Measurements from ENCODE around the gene MTMR12. TPM values are rescaled to one million over a fixed set of nuclear protein-coding genes. Genes with fewer than 3 reads are reported as not detected.
"Not testable (repeated sequence)": the region's sequence is repeated elsewhere in the genome, so short reads cannot be mapped to it uniquely, and the experiment has no call there.

MTMR12 gene
- total RNA-seq, 1 experiment from 2014 or later, result 23.8 TPM

DNA sequence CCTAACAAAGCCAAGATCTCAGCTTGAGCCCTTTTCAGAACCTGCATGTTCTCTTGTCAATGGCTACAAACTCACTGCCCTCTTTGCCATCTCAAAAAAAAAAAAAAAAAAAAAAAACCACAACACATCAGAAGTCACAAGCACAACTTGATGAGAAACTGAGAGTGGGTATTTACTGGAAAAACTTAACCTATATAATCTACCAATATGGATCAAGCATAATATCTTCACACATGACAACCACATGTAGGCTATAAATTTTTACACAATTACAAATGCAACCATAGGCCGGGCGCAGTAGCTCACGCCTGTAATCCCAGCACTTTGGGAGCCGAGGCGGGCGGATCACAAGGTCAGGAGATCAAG is 9.0 kb downstream of the MTMR12 start:
- in situ Hi-C loops (cut with HindIII; ENCODE audit: low sequenced_read_pairs), result no loop called here
- no peak for DNase-seq (ENCODE audit: low spot score)

DNA sequence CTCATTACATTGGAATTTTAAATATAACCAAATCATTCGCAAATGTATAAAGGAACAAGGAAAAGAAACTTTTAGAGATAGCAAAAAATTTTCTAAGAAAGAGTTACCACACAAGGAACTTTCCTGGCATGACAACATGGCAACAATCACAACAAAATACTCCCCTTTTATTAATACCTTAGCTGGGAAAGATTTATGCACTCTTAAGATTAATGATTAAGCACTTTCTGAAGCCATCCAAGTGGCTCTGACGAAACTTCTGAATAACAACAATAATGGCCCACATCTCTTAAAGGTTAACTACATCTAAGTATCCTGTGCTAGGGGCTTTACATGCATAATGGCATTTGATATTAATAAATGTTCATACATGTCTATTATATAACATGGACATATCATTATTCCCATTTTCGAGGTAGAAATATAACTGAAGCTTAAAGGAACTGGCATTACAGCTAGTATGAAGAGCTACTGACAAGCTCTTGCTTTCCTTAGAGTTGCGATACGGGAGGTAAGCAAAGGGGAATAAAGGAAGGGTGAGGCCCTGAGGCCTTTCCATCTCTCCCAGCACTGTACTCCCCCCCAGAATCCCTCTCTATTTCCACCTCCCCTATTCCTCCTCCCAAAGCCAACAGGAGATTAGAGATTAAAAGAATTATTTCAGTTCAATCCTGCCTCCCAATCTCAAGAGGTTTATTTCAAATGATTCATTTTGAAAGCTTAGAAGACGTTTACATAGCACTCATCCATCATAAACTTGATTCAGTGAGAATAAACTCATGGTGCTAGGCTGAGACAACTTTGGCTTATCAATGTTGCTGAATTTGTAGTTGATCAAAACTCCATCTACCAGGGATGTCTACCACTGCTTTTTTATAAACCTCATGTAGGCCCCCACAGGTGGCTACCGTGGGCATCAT is 9.6 kb downstream of the MTMR12 start:
- in situ Hi-C loops (cut with HindIII; ENCODE audit: low sequenced_read_pairs), result no loop called here
- no peak for DNase-seq (ENCODE audit: low spot score)

DNA sequence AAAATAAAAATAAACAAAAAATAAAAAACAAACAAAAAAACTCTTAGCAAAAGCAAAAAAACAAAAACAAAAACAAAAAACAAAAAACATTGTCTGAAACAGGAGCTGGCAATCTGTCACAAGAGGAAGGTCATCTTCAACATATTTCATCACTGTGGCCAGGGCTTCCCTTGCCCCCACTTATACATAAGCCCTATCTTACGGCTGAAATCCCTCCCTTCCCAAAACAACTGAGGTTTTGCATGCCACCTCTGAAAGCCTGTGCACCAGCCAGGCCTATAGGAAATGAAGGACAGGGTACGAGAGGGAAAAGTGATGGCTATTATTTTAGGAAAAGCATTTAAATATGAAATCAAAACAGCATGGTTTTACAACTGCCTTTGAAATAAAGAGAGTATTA is 10.8 kb downstream of the MTMR12 start:
- in situ Hi-C loops (cut with HindIII; ENCODE audit: low sequenced_read_pairs), result no loop called here
- DNase-seq (ENCODE audit: low spot score), result no peak

DNA sequence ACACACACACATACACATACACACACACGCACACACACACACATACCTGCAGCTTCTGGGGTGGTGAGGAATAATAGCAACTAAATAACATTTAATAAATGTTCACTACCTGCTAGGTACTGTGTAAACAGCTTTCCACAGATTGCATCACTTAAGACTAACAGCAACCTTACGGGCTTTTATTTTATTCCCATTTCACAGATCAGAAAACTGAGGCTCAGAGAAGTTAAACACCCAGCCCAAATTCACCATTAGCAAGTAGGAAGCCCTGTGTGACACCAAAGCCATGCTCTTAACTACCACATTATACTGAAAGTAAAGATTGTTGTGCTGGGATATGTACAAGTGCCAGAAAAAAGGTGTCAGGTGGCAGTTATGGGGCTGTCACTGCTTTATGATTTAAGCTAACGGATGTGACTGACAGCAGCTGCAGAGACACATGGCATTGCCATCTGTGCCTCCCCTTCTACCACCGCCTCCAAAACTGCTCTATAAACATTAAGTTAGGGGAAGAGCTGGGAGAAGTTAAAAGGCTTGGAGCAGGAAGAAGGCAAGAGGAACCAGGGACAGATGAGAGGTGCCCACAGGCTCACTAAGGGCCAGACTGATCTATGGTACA is 13.6 kb downstream of the MTMR12 start:
- in situ Hi-C loops (cut with HindIII; ENCODE audit: low sequenced_read_pairs), result no loop called here
- DNase-seq (ENCODE audit: low spot score), result no peak

DNA sequence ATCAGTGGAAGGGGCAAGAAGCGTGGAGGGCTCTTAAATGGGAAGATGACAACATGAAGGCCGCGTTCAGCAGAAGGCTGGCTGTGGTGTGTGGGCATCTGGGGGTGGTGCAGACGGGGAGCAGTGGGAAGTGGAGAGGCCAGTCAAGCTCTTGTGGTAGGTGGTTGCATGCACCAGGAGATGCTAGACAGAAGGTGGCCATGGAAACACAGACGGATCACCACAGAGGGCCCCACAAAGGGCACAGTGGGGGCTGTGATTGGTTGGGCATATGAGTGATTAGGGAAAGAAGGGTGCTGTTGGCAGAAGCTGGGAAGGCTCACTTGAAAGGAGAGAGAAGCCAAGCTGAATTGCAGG is 14.7 kb downstream of the MTMR12 start:
- in situ Hi-C loops (cut with HindIII; ENCODE audit: low sequenced_read_pairs), result no loop called here
- no peak for DNase-seq (ENCODE audit: low spot score)

DNA sequence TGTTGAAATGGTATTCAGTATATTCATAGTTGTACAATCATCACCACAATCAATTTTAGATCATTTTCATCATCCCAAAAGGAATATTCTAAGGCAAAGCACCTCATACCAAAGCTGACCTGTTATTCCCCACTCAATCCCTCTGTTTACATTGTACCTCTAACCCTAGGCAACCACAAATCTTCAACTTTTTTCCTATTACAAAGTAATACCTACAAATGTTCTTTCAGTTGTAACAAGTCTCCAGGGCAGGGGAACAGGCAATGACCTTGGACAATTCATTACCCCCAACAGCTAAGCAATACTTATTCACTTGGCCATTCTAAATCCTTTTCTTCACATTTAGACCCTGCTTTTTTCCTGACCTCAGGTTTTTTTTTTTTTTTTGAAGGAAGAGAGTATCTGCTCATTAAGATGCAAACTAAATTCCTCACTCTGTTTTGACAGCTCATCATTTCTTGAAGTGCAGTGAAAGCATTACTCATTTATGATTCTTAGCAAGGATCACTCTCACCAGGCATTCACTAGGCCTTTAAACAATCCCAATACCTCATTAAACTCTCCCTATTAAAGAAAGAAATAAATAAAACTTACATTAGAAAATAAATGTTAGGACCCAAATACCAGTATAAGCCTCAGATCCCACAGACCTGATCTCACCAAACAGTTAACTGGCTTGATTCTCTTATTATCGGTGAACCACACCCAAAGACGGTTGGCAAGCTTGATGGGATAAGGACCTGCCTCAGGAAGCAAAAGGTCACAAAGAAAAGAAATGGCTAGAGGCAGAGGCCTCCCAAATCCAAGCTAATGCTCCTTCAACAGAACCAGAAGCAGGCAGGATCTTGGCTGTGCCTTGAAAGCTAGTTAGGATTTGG is 15.3 kb downstream of the MTMR12 start:
- no peak for DNase-seq (ENCODE audit: low spot score)
- in situ Hi-C loops (cut with HindIII; ENCODE audit: low sequenced_read_pairs), result no loop called here

DNA sequence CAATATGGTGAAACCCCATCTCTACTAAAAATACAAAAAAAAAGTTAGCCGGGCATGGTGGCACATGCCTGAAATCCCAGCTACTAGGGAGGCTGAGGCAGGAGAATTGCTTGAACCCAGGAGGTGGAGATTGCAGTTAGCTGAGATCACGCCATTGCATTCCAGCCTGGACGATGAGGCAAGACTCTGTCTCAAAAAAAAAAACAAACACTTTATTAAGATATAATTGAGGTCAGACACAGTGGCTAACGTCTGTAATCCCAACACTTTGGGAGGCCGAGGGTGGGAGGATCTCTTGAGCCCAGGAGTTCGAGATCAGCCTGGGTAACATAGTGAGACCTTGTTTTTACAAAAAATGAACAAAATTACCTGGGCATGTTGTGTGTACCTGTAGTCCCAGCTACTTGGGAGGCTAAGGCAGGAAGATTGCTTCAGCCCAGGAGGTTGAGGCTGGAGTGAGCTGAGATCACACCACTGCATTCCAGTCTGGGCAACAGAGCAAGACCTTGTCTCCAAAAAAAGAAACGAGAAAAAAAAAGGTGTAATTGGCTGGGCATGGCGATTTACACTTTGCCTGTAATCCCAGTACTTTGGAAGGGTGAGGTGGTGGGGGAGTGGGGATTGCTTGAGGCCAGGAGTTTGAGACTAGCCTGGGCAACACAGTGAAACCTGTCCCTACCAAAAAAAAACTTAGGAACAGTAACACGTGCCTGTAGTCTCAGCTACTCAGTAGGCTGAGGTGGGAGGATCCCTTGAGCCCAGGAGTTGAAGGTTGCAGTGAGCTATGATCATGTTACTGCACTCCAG is 16.6 kb downstream of the MTMR12 start:
- DNase-seq (ENCODE audit: low spot score); in situ Hi-C loops (cut with HindIII; ENCODE audit: low sequenced_read_pairs): not testable (repeated sequence)

DNA sequence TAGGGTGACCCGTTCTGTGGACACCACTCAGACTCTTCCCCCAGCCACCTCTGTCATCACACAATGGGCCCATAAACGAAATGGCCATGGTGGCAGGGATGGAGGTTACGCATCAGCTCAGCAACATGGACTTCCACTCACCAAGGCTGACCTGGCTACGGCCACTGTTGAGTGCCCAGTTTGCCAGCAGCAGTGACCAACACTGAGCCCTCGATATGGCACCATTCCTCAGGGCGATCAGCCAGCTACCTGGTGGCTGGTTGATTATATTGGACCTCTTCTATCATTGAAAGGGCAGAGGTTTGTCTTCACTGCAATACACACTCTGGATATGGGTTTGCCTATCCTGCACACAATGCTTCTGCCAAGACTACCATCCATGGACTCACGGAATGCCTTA is 21.1 kb downstream of the MTMR12 start:
- no peak for DNase-seq (ENCODE audit: low spot score)
- in situ Hi-C loops (cut with HindIII; ENCODE audit: low sequenced_read_pairs), result no loop called here

DNA sequence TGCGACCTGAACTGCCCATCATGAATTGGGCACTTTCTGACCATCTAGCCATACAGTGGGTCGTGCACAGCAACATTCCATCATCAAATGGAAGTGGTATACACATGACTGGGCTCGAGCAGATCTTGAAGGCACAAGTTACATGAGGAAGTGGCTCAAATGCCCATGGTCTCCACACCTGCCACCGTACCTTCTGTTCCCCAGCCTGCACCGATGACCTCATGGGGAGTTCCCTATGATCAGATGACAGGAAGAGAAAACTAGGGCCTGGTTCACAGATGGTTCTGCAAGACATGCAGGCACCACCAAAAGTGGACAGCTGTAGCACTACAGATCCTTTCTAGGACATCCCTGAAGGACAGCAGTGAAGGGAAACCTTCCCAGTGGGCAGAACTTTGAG is 21.8 kb downstream of the MTMR12 start:
- in situ Hi-C loops (cut with HindIII; ENCODE audit: low sequenced_read_pairs), result no loop called here
- DNase-seq (ENCODE audit: low spot score), result peak; percentile 49

DNA sequence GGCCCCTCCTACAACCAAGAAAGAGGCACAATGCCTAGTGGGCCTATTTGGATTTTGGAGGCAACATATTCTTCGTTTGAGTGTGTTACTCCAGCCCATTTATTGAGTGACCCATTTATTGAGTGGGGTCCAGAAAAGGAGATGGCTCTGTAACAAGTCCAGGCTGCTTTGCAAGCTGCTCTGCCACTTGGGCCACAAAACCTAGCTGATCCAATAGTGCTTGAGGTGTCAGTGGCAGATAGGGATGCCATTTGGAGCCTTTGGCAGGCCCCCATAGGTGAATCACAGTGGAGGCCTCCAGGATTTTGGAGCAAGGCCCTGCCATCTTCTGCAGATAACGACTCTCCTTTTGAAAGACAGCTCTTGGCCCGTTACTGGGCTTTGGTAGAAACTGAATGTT is 22.2 kb downstream of the MTMR12 start:
- in situ Hi-C loops (cut with HindIII; ENCODE audit: low sequenced_read_pairs), result not testable (repeated sequence)
- peak; percentile 70 for DNase-seq (ENCODE audit: low spot score)

DNA sequence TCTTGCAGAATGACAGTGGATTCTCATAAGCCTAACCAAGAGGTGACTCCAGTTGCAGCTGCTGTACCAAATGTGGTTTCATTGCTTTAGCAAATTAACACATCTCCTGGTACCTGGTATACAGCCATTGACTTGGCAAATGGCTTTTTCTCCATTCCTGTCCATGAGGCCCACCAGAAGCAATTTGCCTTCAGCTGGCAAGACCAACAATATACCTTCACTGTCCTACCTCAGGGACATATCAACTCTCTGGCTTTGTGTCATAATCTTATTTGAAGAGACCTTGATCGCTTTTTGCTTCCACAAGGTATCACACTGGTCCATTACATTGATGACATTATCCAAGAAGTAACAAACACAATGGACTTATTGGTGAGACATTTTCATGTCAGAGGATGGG is 22.8 kb downstream of the MTMR12 start:
- DNase-seq (ENCODE audit: low spot score); in situ Hi-C loops (cut with HindIII; ENCODE audit: low sequenced_read_pairs): not testable (repeated sequence)

DNA sequence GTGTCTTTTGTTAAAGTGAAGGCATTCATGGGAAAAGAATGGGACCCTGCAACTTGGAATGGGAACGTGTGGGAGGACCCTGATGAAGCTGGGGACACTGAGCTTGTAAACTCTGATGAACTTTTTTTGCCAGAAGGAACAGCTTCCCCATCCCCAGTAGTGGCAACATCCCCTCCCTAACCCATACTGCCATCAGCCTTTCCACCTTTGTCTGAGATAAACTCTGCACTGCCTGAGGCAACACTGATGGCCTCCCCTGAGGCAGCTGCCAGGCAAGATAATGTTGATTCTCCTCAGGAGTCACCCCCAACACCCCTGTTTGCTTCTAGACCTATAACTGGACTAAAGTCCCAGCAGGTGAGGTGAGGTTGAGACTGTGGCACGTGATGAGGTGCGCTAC is 24.6 kb downstream of the MTMR12 start:
- in situ Hi-C loops (cut with HindIII; ENCODE audit: low sequenced_read_pairs); DNase-seq (ENCODE audit: low spot score): not testable (repeated sequence)

DNA sequence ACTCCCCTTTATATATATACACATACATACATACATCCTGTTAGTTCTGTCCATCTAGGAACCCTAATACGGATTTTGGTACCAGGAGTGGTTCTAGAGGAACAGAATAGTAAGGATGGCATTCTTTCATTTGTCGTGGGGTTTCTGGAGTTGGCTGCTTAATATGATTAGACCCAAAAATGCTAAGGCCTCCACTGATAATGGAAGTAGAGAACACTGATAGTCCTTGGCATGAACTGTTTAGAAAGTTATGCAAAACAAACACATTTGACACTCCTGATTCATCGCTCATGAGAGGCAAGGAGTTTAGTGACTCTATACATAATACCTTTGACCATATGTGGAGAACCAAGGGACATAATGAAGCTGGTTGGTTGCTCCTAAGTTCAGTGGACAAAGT is 25.2 kb downstream of the MTMR12 start:
- in situ Hi-C loops (cut with HindIII; ENCODE audit: low sequenced_read_pairs); DNase-seq (ENCODE audit: low spot score): not testable (repeated sequence)

DNA sequence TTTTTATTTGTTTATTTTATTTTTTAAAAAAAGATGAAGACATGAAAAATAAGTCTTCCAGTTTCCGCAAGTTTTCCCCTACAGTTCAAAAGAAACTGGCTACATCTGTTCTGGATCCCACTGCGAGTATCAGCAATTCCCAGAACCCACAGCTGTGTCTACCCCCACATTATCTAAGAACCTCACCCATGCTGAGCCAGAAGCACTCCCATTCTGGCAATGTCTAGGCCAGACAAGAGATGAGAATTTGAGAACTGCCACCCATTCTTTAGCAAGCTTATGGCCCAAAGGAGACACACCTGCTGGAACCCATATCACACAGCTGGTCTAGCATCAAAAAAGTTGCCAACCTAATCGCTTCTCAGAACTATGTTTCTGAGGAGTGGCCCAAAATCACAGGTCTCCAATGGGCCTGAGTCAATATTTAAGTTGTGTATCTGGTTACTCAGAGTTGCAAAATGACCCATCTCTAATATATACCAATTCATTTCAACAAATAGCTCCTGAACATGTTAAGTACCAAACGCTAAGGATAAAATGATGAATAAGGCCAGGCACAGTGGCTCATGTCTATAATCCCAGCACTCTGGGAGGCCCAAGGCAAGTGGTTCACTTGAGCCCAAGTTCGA is 27.1 kb downstream of the MTMR12 start:
- in situ Hi-C loops (cut with HindIII; ENCODE audit: low sequenced_read_pairs), result no loop called here
- no peak for DNase-seq (ENCODE audit: low spot score)

DNA sequence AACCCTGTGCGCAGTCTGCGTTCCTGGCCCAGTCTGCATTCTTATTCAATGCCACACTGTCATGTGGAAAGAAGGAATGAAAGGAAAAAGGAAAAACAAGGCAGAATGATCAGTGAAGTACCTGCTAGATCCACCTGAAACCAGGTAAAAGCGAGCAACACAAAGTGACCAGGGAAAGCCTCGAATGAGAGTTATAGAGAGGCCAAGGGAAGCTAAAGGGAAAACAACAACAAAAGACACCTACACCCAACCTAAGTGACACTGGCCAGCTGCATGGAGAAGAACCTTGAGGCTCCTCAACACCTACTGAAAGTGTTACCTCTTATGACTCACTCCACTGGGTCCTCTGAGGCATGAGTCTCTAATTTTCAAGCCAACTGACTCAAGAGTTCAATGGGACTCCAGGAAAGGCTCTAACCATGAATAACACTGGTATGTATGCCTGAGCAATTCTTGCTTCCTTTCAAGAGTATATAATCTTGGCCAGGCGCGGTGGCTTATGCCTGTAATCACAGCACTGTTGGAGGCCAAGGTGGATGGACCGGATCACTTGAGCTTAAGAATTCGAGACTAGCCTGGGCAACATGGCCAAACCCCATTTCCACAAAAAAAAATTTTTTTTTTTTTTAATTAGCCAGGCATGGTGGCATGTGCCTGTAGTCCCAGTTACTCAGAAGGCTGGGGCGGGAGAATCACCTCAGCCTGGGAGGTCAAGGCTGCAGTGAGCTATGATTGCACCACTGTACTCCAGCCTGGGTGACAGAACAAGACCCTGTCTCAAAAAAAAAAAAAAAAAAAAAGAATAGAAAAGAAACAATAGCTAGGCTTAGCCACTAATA is 29.0 kb downstream of the MTMR12 start:
- no peak for DNase-seq (ENCODE audit: low spot score)
- in situ Hi-C loops (cut with HindIII; ENCODE audit: low sequenced_read_pairs), result no loop called here

DNA sequence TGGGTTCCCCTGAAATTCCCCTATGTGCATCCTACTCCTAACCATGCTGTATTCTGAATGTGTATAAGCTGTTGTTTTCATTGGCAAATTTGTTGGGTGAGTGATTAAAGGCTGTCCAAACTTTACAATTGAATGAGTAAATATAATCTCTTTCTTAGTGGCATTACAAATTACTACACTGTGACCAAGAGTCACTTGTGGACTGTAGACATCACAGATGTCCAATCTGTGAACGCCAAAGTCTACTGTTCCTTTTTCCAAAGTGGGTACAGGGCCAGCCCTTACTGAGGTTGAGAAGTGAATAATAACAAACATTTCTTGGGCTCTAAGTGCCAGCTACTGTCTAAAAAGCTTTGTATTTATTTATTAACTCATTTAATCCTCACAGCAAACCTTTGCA is 29.7 kb downstream of the MTMR12 start:
- in situ Hi-C loops (cut with HindIII; ENCODE audit: low sequenced_read_pairs), result no loop called here
- DNase-seq (ENCODE audit: low spot score), result no peak

DNA sequence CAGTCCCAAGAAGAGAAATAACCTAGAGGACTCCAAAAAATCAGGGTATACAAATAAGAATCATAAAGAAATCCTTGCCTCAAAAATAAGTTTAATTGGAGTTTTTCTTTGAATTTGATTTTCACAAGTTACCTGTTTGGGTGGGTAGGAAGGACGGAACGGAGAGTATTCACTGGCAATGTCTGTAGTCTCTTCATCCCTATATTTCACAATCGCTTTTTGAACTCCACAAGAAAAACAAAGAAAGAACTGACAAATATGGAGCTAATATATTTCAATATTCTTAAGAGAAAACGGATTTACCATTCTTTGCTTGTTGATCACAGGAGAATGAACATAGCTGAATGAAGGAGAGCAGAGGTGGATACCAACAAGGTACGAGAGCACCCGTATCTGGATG is 30.1 kb downstream of the MTMR12 start:
- in situ Hi-C loops (cut with HindIII; ENCODE audit: low sequenced_read_pairs), result no loop called here
- no peak for DNase-seq (ENCODE audit: low spot score)
